Measurements from ENCODE around the gene ANP32B.

DNA sequence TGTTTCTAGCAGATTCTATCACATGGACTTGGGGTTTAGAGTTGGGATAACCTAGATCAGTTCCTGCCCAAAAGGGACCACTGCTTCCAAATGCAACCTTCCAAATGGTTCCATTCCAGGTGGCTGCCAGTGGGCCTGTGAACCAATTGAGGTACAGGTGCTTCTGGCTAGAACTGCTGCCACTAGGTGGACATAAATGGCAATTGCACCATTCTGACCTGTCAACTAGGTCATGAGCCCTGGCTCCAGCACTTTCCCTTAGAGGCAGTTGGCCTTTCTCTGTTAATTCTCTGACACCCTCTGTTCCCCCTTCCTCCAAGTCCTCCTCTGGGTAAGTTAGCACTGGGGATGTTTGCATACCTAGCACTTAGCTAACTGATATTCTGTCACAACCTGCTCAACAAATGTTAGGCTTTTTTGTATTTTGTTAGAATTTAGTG, 28.6 kb upstream of the ANP32B start:
- TF ChIP-seq, protein P1, sequence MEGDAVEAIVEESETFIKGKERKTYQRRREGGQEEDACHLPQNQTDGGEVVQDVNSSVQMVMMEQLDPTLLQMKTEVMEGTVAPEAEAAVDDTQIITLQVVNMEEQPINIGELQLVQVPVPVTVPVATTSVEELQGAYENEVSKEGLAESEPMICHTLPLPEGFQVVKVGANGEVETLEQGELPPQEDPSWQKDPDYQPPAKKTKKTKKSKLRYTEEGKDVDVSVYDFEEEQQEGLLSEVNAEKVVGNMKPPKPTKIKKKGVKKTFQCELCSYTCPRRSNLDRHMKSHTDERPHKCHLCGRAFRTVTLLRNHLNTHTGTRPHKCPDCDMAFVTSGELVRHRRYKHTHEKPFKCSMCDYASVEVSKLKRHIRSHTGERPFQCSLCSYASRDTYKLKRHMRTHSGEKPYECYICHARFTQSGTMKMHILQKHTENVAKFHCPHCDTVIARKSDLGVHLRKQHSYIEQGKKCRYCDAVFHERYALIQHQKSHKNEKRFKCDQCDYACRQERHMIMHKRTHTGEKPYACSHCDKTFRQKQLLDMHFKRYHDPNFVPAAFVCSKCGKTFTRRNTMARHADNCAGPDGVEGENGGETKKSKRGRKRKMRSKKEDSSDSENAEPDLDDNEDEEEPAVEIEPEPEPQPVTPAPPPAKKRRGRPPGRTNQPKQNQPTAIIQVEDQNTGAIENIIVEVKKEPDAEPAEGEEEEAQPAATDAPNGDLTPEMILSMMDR (IDR thresholded peaks at IDR 0.05) = peak; percentile 57
- TF ChIP-seq JUN (IDR thresholded peaks at IDR 0.05) = no peak
- TF ChIP-seq SMC3 (IDR thresholded peaks at IDR 0.05) = peak; percentile 65
- TF ChIP-seq NR3C1 (IDR thresholded peaks at IDR 0.05) = no peak
- no peak for TF ChIP-seq CEBPB (IDR thresholded peaks at IDR 0.05)
- no peak for TF ChIP-seq EP300 (IDR thresholded peaks at IDR 0.05)
- no peak for TF ChIP-seq POLR2A (IDR thresholded peaks at IDR 0.05; ENCODE audit: low read length)
- no peak for TF ChIP-seq NFE2L2 (conservative IDR thresholded peaks at IDR 0.05; ENCODE audit: low read length)
- TF ChIP-seq RFX5 (IDR thresholded peaks at IDR 0.05) = no peak
- peak; percentile 53 to 56 for TF ChIP-seq RAD21 (conservative IDR thresholded peaks at IDR 0.05 in 1 of 2, IDR thresholded peaks at IDR 0.05 in 1 of 2)
- TF ChIP-seq, protein P2, sequence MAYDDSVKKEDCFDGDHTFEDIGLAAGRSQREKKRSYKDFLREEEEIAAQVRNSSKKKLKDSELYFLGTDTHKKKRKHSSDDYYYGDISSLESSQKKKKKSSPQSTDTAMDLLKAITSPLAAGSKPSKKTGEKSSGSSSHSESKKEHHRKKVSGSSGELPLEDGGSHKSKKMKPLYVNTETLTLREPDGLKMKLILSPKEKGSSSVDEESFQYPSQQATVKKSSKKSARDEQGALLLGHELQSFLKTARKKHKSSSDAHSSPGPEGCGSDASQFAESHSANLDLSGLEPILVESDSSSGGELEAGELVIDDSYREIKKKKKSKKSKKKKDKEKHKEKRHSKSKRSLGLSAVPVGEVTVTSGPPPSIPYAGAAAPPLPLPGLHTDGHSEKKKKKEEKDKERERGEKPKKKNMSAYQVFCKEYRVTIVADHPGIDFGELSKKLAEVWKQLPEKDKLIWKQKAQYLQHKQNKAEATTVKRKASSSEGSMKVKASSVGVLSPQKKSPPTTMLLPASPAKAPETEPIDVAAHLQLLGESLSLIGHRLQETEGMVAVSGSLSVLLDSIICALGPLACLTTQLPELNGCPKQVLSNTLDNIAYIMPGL (CRISPR knock-in tag; IDR thresholded peaks at IDR 0.05; ENCODE audit: borderline replicate concordance) = no peak
- no peak for TF ChIP-seq BHLHE40 (IDR thresholded peaks at IDR 0.05; ENCODE audit: low read depth, low read length)
- TF ChIP-seq KDM1A (IDR thresholded peaks at IDR 0.05; ENCODE audit: low read depth) = no peak
- TF ChIP-seq, protein P3, sequence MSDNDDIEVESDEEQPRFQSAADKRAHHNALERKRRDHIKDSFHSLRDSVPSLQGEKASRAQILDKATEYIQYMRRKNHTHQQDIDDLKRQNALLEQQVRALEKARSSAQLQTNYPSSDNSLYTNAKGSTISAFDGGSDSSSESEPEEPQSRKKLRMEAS (IDR thresholded peaks at IDR 0.05) = no peak
